ENCODE data around the gene TNIK. TPM values are rescaled to one million over a fixed set of nuclear protein-coding genes. Genes with fewer than 3 reads are reported as not detected.
"Not testable (repeated sequence)": the region's sequence is repeated elsewhere in the genome, so short reads cannot be mapped to it uniquely, and the experiment has no call there.

Gene TNIK
- total and polyA plus RNA-seq, 4 donors, result 3.7 to 9.8 (median 5.2) TPM

DNA sequence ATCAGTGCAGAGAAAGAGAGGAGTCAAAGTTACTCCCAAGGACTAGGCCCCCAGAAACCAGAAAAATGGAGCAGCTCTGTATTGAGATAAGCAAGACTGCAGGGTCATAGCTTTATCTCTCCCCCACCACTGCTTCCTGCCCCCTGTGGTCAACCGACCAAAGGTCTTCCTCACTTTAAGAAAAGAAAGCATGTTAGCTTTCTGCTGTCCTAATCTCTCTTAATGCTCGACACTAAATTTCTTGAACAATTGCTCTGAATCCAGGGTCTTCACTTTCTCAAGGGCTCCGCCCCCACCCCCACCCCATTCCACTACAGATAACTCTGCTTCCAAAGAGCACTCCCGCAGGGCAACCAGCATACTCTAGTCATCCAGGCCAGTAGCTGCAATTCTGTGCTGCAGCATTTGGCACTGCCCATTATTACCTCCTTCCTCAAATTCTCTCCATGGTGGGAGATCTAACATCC is 31.9 kb downstream of the TNIK start:
- WGBS, result 71% methylated on average over 4 of the region's 4 CpGs
- Histone ChIP-seq H3K9ac (ENCODE audit: low read depth in 1 of 2, low read length in 2 of 2) (no peak overlapping the region), H3K27me3 (ENCODE audit: control insufficient read depth in 4 of 4, insufficient read depth in 4 of 4, low read length in 3 of 4) (no peaks in the 10 kb centered on the region), H3K27ac (ENCODE audit: low read depth in 1 of 2, low read length in 2 of 2) (no peak overlapping the region), H3K9me3 (ENCODE audit: control insufficient read depth in 4 of 4, low read length in 3 of 4) (no peaks in the 10 kb centered on the region), H3K4me3 (ENCODE audit: low read depth in 1 of 3, low read length in 3 of 3) (no peak overlapping the region), H3K36me3 (ENCODE audit: control insufficient read depth in 4 of 4, insufficient read depth in 3 of 4, low read depth in 1 of 4, low read length in 3 of 4) (no peaks in the 10 kb centered on the region), H3K4me1 (ENCODE audit: control insufficient read depth in 4 of 4, insufficient read depth in 4 of 4, low read length in 3 of 4) (peaks cover 0 to 3% (median 0%) of the 10 kb centered on the region in 4 donors)
- TF ChIP-seq NR2F2 (IDR thresholded peaks at IDR 0.05) (no peak), SP1 (IDR thresholded peaks at IDR 0.05) (no peak), EGR1 (IDR thresholded peaks at IDR 0.05; ENCODE audit: low read depth in 2 of 2) (no peak)
- TF ChIP-seq, protein P1, sequence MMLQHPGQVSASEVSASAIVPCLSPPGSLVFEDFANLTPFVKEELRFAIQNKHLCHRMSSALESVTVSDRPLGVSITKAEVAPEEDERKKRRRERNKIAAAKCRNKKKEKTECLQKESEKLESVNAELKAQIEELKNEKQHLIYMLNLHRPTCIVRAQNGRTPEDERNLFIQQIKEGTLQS (IDR thresholded peaks at IDR 0.05), result no peak
- TF ChIP-seq, protein P2, sequence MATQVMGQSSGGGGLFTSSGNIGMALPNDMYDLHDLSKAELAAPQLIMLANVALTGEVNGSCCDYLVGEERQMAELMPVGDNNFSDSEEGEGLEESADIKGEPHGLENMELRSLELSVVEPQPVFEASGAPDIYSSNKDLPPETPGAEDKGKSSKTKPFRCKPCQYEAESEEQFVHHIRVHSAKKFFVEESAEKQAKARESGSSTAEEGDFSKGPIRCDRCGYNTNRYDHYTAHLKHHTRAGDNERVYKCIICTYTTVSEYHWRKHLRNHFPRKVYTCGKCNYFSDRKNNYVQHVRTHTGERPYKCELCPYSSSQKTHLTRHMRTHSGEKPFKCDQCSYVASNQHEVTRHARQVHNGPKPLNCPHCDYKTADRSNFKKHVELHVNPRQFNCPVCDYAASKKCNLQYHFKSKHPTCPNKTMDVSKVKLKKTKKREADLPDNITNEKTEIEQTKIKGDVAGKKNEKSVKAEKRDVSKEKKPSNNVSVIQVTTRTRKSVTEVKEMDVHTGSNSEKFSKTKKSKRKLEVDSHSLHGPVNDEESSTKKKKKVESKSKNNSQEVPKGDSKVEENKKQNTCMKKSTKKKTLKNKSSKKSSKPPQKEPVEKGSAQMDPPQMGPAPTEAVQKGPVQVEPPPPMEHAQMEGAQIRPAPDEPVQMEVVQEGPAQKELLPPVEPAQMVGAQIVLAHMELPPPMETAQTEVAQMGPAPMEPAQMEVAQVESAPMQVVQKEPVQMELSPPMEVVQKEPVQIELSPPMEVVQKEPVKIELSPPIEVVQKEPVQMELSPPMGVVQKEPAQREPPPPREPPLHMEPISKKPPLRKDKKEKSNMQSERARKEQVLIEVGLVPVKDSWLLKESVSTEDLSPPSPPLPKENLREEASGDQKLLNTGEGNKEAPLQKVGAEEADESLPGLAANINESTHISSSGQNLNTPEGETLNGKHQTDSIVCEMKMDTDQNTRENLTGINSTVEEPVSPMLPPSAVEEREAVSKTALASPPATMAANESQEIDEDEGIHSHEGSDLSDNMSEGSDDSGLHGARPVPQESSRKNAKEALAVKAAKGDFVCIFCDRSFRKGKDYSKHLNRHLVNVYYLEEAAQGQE (IDR thresholded peaks at IDR 0.05), result no peak
- TF ChIP-seq, protein P3, sequence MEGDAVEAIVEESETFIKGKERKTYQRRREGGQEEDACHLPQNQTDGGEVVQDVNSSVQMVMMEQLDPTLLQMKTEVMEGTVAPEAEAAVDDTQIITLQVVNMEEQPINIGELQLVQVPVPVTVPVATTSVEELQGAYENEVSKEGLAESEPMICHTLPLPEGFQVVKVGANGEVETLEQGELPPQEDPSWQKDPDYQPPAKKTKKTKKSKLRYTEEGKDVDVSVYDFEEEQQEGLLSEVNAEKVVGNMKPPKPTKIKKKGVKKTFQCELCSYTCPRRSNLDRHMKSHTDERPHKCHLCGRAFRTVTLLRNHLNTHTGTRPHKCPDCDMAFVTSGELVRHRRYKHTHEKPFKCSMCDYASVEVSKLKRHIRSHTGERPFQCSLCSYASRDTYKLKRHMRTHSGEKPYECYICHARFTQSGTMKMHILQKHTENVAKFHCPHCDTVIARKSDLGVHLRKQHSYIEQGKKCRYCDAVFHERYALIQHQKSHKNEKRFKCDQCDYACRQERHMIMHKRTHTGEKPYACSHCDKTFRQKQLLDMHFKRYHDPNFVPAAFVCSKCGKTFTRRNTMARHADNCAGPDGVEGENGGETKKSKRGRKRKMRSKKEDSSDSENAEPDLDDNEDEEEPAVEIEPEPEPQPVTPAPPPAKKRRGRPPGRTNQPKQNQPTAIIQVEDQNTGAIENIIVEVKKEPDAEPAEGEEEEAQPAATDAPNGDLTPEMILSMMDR (IDR thresholded peaks at IDR 0.05; ENCODE audit: low read depth, low read length, missing input control), result no peak
- no peak for DNase-seq (ENCODE audit: low spot score)

DNA sequence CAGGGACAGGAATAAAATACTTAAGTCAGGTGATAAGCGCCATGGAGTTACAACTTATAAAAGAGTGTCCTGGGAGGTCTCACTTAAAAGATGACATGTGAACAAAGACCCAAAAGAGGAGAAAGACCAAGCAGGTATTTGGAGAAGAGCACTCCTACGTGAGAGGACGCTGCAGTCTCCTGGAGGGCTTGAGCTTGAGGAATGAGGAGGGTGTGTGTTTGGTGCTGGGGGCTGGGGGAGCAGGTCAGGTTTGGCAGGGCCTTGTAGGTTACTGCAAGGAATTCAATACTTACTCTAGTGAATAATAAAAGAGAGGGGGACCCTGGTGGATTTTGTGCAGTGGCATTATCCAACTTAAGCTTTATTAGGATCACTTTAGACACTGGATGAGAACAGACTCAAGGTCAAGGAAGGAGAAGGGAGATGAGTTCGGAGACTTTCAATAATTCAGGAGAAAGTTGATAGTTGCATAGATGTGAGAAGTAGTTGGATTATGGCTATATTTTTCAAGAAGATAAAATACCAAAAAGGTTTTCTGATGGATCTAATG is 32.4 kb downstream of the TNIK start:
- Histone ChIP-seq H3K27ac (ENCODE audit: low read depth in 1 of 2, low read length in 2 of 2) (no peak overlapping the region), H3K4me3 (ENCODE audit: low read depth in 1 of 3, low read length in 3 of 3) (no peak overlapping the region), H3K4me1 (ENCODE audit: control insufficient read depth in 4 of 4, insufficient read depth in 4 of 4, low read length in 3 of 4) (peaks cover 0 to 3% (median 0%) of the 10 kb centered on the region in 4 donors), H3K9ac (ENCODE audit: low read depth in 1 of 2, low read length in 2 of 2) (no peak overlapping the region), H3K27me3 (ENCODE audit: control insufficient read depth in 4 of 4, insufficient read depth in 4 of 4, low read length in 3 of 4) (no peaks in the 10 kb centered on the region), H3K9me3 (ENCODE audit: control insufficient read depth in 4 of 4, low read length in 3 of 4) (no peaks in the 10 kb centered on the region), H3K36me3 (ENCODE audit: control insufficient read depth in 4 of 4, insufficient read depth in 3 of 4, low read depth in 1 of 4, low read length in 3 of 4) (no peaks in the 10 kb centered on the region)
- no peak for TF ChIP-seq NR2F2 (IDR thresholded peaks at IDR 0.05)
- no peak for TF ChIP-seq FOXA2 (IDR thresholded peaks at IDR 0.05)
- no peak for TF ChIP-seq JUND (IDR thresholded peaks at IDR 0.05)
- no peak for TF ChIP-seq HNF4G (IDR thresholded peaks at IDR 0.05)
- TF ChIP-seq, protein P3 (IDR thresholded peaks at IDR 0.05; ENCODE audit: low read depth, low read length, missing input control), result no peak
- no peak for TF ChIP-seq HNF4A (conservative IDR thresholded peaks at IDR 0.05)
- TF ChIP-seq TAF1 (conservative IDR thresholded peaks at IDR 0.05), result no peak
- TF ChIP-seq GABPA (IDR thresholded peaks at IDR 0.05 in 1 of 2, conservative IDR thresholded peaks at IDR 0.05 in 1 of 2), result no peak
- no peak for TF ChIP-seq YY1 (IDR thresholded peaks at IDR 0.05)
- no peak for TF ChIP-seq RAD21 (IDR thresholded peaks at IDR 0.05)
- WGBS, result 93% methylated on average over 4 of the region's 4 CpGs
- DNase-seq (ENCODE audit: low spot score), result no peak

DNA sequence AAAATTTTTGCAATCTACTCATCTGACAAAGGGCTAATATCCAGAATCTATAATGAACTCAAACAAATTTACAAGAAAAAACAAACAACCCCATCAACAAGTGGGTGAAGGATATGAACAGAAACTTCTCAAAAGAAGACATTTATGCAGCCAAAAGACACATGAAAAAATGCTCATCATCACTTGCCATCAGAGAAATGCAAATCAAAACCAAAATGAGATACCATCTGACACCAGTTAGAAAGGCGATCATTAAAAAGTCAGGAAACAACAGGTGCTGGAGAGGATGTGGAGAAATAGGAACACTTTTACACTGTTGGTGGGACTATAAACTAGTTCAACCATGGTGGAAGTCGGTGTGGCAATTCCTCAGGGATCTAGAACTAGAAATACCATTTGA is 36.1 kb downstream of the TNIK start:
- not testable (repeated sequence) for H3K27ac ChIP-seq (ENCODE audit: low read depth in 1 of 2, low read length in 2 of 2); H3K4me3 ChIP-seq (ENCODE audit: low read depth in 1 of 3, low read length in 3 of 3); DNase-seq (ENCODE audit: low spot score); H3K9ac ChIP-seq (ENCODE audit: low read depth in 1 of 2, low read length in 2 of 2); H3K27me3 ChIP-seq (ENCODE audit: control insufficient read depth in 4 of 4, insufficient read depth in 4 of 4, low read length in 3 of 4); H3K4me1 ChIP-seq (ENCODE audit: control insufficient read depth in 4 of 4, insufficient read depth in 4 of 4, low read length in 3 of 4); H3K9me3 ChIP-seq (ENCODE audit: control insufficient read depth in 4 of 4, low read length in 3 of 4); H3K36me3 ChIP-seq (ENCODE audit: control insufficient read depth in 4 of 4, insufficient read depth in 3 of 4, low read depth in 1 of 4, low read length in 3 of 4)
- 99% methylated on average over 2 of the region's 2 CpGs for WGBS

DNA sequence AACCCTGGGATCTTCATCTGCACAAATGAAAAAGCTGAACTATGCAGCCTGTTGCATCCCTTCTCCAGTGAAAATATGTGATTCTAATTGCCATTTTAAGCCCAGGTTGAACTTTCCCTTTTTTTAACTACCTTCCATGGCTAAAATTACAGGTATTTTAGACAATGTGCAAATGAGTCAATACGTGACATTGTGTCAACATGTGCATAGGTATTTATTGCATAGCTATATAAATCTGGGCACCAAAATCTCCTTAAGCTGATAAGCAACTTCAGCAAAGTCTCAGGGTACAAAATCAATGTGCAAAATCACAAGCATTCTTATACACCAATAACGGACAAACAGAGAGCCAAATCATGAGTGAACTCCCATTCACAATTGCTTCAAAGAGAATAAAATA is 37.4 kb downstream of the TNIK start:
- H3K4me1 ChIP-seq (ENCODE audit: control insufficient read depth in 4 of 4, insufficient read depth in 4 of 4, low read length in 3 of 4); H3K4me3 ChIP-seq (ENCODE audit: low read depth in 1 of 3, low read length in 3 of 3); H3K36me3 ChIP-seq (ENCODE audit: control insufficient read depth in 4 of 4, insufficient read depth in 3 of 4, low read depth in 1 of 4, low read length in 3 of 4); H3K9ac ChIP-seq (ENCODE audit: low read depth in 1 of 2, low read length in 2 of 2); H3K27me3 ChIP-seq (ENCODE audit: control insufficient read depth in 4 of 4, insufficient read depth in 4 of 4, low read length in 3 of 4); H3K27ac ChIP-seq (ENCODE audit: low read depth in 1 of 2, low read length in 2 of 2); H3K9me3 ChIP-seq (ENCODE audit: control insufficient read depth in 4 of 4, low read length in 3 of 4); DNase-seq (ENCODE audit: low spot score): not testable (repeated sequence)
- 48% methylated on average over 2 of the region's 2 CpGs for WGBS
